Smooth muscle cell (in vitro differentiated cells): ENCODE measurements around the gene KIF5C. TPM values are rescaled to one million over a fixed set of nuclear protein-coding genes. Genes with fewer than 3 reads are reported as not detected.
A peak's percentile ranks its signal among the peaks of the same experiment; 100 is the strongest.

Experiments used
- DNase-seq: peaks from one replicate; lab custom pipeline; 2025; ENCODE audit not compliant: unreplicated experiment; lab: John Stamatoyannopoulos, UW
- H2AFZ ChIP-seq: fragments of 200-600 bp; sonication (generic); 2 replicates; pipeline ENCODE4 v1.6.0; 2016; ENCODE audit warnings: antibody characterized with exemption, low read depth, mild to moderate bottlenecking
- H3F3A ChIP-seq: fragments of 200-600 bp; sonication (generic); 2 replicates; pipeline ENCODE4 v1.6.0; 2017; ENCODE audit warnings: antibody characterized with exemption, low read depth
- H3K27ac ChIP-seq: fragments of 200-600 bp; sonication (generic); 2 replicates; pipeline ENCODE4 v1.5.1; 2016; ENCODE audit warnings: low read depth, mild to moderate bottlenecking
- H3K27me3 ChIP-seq: fragments of 200-600 bp; sonication (generic); 2 replicates; pipeline ENCODE4 v1.6.1; 2016; ENCODE audit warnings: low read depth, mild to moderate bottlenecking
- H3K36me3 ChIP-seq: fragments of 200-600 bp; sonication (generic); 2 replicates; pipeline ENCODE4 v1.5.1; 2016; ENCODE audit warnings: low read depth
- H3K4me1 ChIP-seq: fragments of 200-600 bp; sonication (generic); 2 replicates; pipeline ENCODE4 v1.5.1; 2016; ENCODE audit warnings: low read depth
- H3K4me2 ChIP-seq: fragments of 200-600 bp; sonication (generic); 2 replicates; pipeline ENCODE4 v1.6.0; 2016; ENCODE audit warnings: mild to moderate bottlenecking
- H3K4me3 ChIP-seq: fragments of 200-600 bp; sonication (generic); 2 replicates; pipeline ENCODE4 v1.5.1; 2016; ENCODE audit warnings: mild to moderate bottlenecking
- H3K79me2 ChIP-seq: fragments of 200-600 bp; sonication (generic); 2 replicates; pipeline ENCODE4 v1.6.0; 2016; ENCODE audit warnings: low read depth, mild to moderate bottlenecking
- H3K9ac ChIP-seq: fragments of 200-600 bp; sonication (generic); 2 replicates; pipeline ENCODE4 v1.6.0; 2016; ENCODE audit warnings: low read depth
- H3K9me3 ChIP-seq: fragments of 200-600 bp; sonication (generic); replicated peaks from 2 replicates; pipeline ENCODE4 v1.5.1; 2016; ENCODE audit warnings: low read depth
- H4K20me1 ChIP-seq: fragments of 200-600 bp; sonication (generic); 2 replicates; pipeline ENCODE4 v1.6.0; 2016; ENCODE audit warnings: low read depth
- CTCF ChIP-seq: fragments of 200-600 bp; sonication (generic); IDR thresholded peaks from 2 replicates; pipeline ENCODE4 v1.5.1; 2017; ENCODE audit warnings: borderline replicate concordance, mild to moderate bottlenecking, antibody characterized with exemption; ENCODE audit not compliant: insufficient read depth, poor library complexity, severe bottlenecking
- WGBS: methylation state at CpG from one replicate; pipeline ENCODE4 v1.1.7; 2016; ENCODE audit warnings: low lambda C conversion rate; 5-methylcytosine and 5-hydroxymethylcytosine counted together
- polyA plus RNA-seq: library from polyadenylated mRNA; unstranded; fragments of >200 nt; fragmentation: Nextera tagmentation; extraction: Ambion mirVana; gene quantifications from 2 replicates; pipeline ENCODE4 v1.2.1, GENCODE V29; 2016
- total RNA-seq: library from RNA; depleted of rRNA; stranded (reverse); fragments of >200 nt; gene quantifications from 2 replicates; pipeline ENCODE4 v1.2.3, GENCODE V29; 2014

KIF5C gene
- total and polyA plus RNA-seq, 2 experiments from 2014 or later, result 0.09 to 1.4 TPM

GRCh38 chr2:149042881-149043280, 167.9 kb downstream of the KIF5C start:
- Histone ChIP-seq H3K36me3 (no peaks in the 10 kb centered on the region), H3K4me1 (no peaks in the 10 kb centered on the region), H4K20me1 (no peaks in the 10 kb centered on the region), H3K79me2 (peaks cover 34% of the 10 kb centered on the region), H3K9me3 (peaks cover 10% of the 10 kb centered on the region), H3K27ac (no peak overlapping the region), H2AFZ (no peak overlapping the region), H3F3A (no peaks in the 10 kb centered on the region), H3K27me3 (peaks cover 30% of the 10 kb centered on the region), H3K9ac (no peak overlapping the region), H3K4me2 (no peak overlapping the region), H3K4me3 (no peak overlapping the region)
- no peak for DNase-seq
- WGBS, result 69% methylated on average over 1 of the region's 1 CpG
- no peak for TF ChIP-seq CTCF

GRCh38 chr2:149044500-149044899, 169.5 kb downstream of the KIF5C start:
- peaks cover 10% of the 10 kb centered on the region for H3K9me3 ChIP-seq
- H3K36me3 ChIP-seq, result no peaks in the 10 kb centered on the region
- peaks cover 16% of the 10 kb centered on the region for H3K27me3 ChIP-seq
- no peak overlapping the region for H3K27ac ChIP-seq
- DNase-seq, result no peak
- H2AFZ ChIP-seq, result no peak overlapping the region
- no peaks in the 10 kb centered on the region for H3K4me1 ChIP-seq
- WGBS, result 61% methylated on average over 1 of the region's 1 CpG
- no peaks in the 10 kb centered on the region for H4K20me1 ChIP-seq
- no peaks in the 10 kb centered on the region for H3F3A ChIP-seq
- H3K9ac ChIP-seq, result no peak overlapping the region
- no peak overlapping the region for H3K4me2 ChIP-seq
- no peak overlapping the region for H3K4me3 ChIP-seq
- H3K79me2 ChIP-seq, result peaks cover 35% of the 10 kb centered on the region
- no peak for TF ChIP-seq CTCF

GRCh38 chr2:149047118-149047517, 172.1 kb downstream of the KIF5C start:
- Histone ChIP-seq H3F3A (no peaks in the 10 kb centered on the region), H3K4me1 (no peaks in the 10 kb centered on the region), H4K20me1 (no peaks in the 10 kb centered on the region), H3K9ac (no peak overlapping the region), H3K36me3 (no peaks in the 10 kb centered on the region), H3K79me2 (peaks cover 35% of the 10 kb centered on the region), H3K27ac (no peak overlapping the region), H3K4me2 (no peak overlapping the region), H3K9me3 (peaks cover 10% of the 10 kb centered on the region), H3K27me3 (no peaks in the 10 kb centered on the region), H2AFZ (no peak overlapping the region), H3K4me3 (no peak overlapping the region)
- no peak for TF ChIP-seq CTCF
- no peak for DNase-seq
- WGBS, result 89% methylated on average over 2 of the region's 2 CpGs

GRCh38 chr2:149049142-149049541, 174.1 kb downstream of the KIF5C start:
- 79% methylated on average over 2 of the region's 2 CpGs for WGBS

More at GRCh38 chr2:149049142-149049541, 174.1 kb downstream of the KIF5C start:
- Histone ChIP-seq H3K4me2 (no peak overlapping the region), H3K4me3 (no peak overlapping the region), H3K27ac (peak overlapping the region; percentile 17), H2AFZ (no peak overlapping the region), H3K9me3 (peaks cover 10% of the 10 kb centered on the region), H4K20me1 (no peaks in the 10 kb centered on the region), H3K36me3 (no peaks in the 10 kb centered on the region), H3K79me2 (peaks cover 27% of the 10 kb centered on the region), H3K9ac (no peak overlapping the region), H3K27me3 (no peaks in the 10 kb centered on the region), H3F3A (no peaks in the 10 kb centered on the region), H3K4me1 (no peaks in the 10 kb centered on the region)
- no peak for DNase-seq
- no peak for TF ChIP-seq CTCF
